SK-N-SH (cell line): ENCODE measurements around the gene UBE2D3. TPM values are rescaled to one million over a fixed set of nuclear protein-coding genes. Genes with fewer than 3 reads are reported as not detected.

Experiments used
- ELF1 ChIP-seq: IDR thresholded peaks from 2 replicates; pipeline ENCODE4 v1.4.0; 2012
- EP300 ChIP-seq, 2 experiments: IDR thresholded peaks; 2 replicates each; pipeline versions ENCODE4 v1.4.0 to v1.6.1; 2012; ENCODE audit warnings: borderline replicate concordance in 1 of 2, low read depth in 1 of 2, low read length in 1 of 2
- EZH2phosphoT487 ChIP-seq: fragments of 200-600 bp; sonication (generic); IDR thresholded peaks from 2 replicates; pipeline ENCODE4 v1.6.1; 2017; ENCODE audit warnings: low read depth, mixed run types, mild to moderate bottlenecking, antibody characterized with exemption, moderate library complexity, borderline replicate concordance
- FOXJ3 ChIP-seq: sonication (generic); formaldehyde crosslinking; IDR thresholded peaks from 2 replicates; pipeline ENCODE4 v1.5.1; 2020; ENCODE audit warnings: mild to moderate bottlenecking, missing genetic modification reagents
- FOXM1 ChIP-seq: IDR thresholded peaks from 2 replicates; pipeline ENCODE4 v1.4.0; 2012; ENCODE audit warnings: low read depth, mild to moderate bottlenecking
- GATA2 ChIP-seq: sonication (generic); formaldehyde crosslinking; IDR thresholded peaks from 2 replicates; pipeline ENCODE4 v1.5.0; 2020; ENCODE audit warnings: mild to moderate bottlenecking, missing genetic modification reagents
- JUND ChIP-seq: IDR thresholded peaks from 2 replicates; pipeline ENCODE4 v1.4.0; 2012
- MXI1 ChIP-seq: IDR thresholded peaks from 2 replicates; pipeline ENCODE4 v1.6.1; 2012; ENCODE audit warnings: mild to moderate bottlenecking, low read depth, low read length, improper control_type of control experiment
- NFIC ChIP-seq: IDR thresholded peaks from 2 replicates; pipeline ENCODE4 v1.4.0; 2012; ENCODE audit warnings: borderline replicate concordance
- NRF1 ChIP-seq: IDR thresholded peaks from 2 replicates; pipeline ENCODE4 v1.6.1; 2012; ENCODE audit warnings: low read depth, mild to moderate bottlenecking, low read length
- POLR2AphosphoS5 ChIP-seq: IDR thresholded peaks from 2 replicates; pipeline ENCODE4 v1.6.1; 2012; ENCODE audit warnings: low read depth, low read length
- RFX5 ChIP-seq: IDR thresholded peaks from 2 replicates; pipeline ENCODE4 v1.6.1; 2012; ENCODE audit warnings: mild to moderate bottlenecking, improper control_type of control experiment, low read length
- RXRA ChIP-seq: IDR thresholded peaks from 2 replicates; pipeline ENCODE4 v1.4.0; 2012; ENCODE audit warnings: low read depth, mild to moderate bottlenecking, borderline replicate concordance
- SMC3 ChIP-seq: IDR thresholded peaks from 2 replicates; pipeline ENCODE4 v1.6.1; 2012; ENCODE audit warnings: low read depth, low read length, improper control_type of control experiment
- TAF1 ChIP-seq: IDR thresholded peaks from 2 replicates; pipeline ENCODE4 v1.6.1; 2012; ENCODE audit warnings: low read depth, mild to moderate bottlenecking, low read length, moderate library complexity, borderline replicate concordance
- TEAD4 ChIP-seq: IDR thresholded peaks from 2 replicates; pipeline ENCODE4 v1.4.0; 2012; ENCODE audit warnings: mild to moderate bottlenecking, borderline replicate concordance; ENCODE audit not compliant: insufficient read depth
- YY1 ChIP-seq: IDR thresholded peaks from 2 replicates; pipeline ENCODE4 v1.4.0; 2012; ENCODE audit warnings: low read depth, mild to moderate bottlenecking
- polyA plus RNA-seq, 3 experiments: library from polyadenylated mRNA; depleted of rRNA; stranded (reverse); fragments of >200 nt; gene quantifications; 2 replicates each; pipeline ENCODE4 v1.2.3, GENCODE V29; 2012
- TF ChIP-seq, protein P1 (sequence below): fragments of 150-350 bp; IDR thresholded peaks from 2 replicates; pipeline ENCODE4 v1.6.1; 2016; ENCODE audit warnings: mild to moderate bottlenecking, low read depth, low read length
- TF ChIP-seq, protein P2 (sequence below): IDR thresholded peaks from 2 replicates; pipeline ENCODE4; 2012
- TF ChIP-seq, protein P3 (sequence below): IDR thresholded peaks from 2 replicates; pipeline ENCODE4 v1.6.1; 2012; ENCODE audit warnings: mild to moderate bottlenecking, low read depth, low read length, moderate library complexity
- TF ChIP-seq, protein P4 (sequence below): fragments of 150-350 bp; IDR thresholded peaks from 2 replicates; pipeline ENCODE4 v1.6.1; 2017; ENCODE audit warnings: antibody characterized with exemption, low read length, low read depth, borderline replicate concordance
- TF ChIP-seq, protein P5 (sequence below): IDR thresholded peaks from 2 replicates; pipeline ENCODE4 v1.4.0; 2012; ENCODE audit warnings: low read depth, borderline replicate concordance

UBE2D3 gene
- polyA plus RNA-seq, 1 of the 3 experiments (the other 2 are of a cell fraction): 216 TPM

DNA sequence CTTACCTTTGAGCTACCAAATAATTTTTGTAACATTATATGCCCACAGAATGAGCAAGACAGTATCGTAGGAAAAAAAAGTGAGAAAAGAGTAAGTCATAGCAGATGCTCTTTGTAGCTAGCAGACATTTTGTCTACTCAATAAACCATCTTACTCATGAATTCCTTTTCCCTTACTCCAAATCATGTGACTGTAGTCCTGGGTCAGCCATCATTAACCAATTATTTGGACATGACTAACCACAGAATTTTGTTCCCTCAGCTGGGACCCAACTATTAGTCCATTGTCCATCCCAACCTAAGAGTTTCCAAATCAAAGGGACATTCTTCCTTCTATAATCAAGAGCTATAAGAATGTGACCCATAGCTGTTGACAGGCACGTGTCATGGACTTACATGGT is 11.4 kb downstream of the UBE2D3 start (continued):
- TF ChIP-seq, protein P1, sequence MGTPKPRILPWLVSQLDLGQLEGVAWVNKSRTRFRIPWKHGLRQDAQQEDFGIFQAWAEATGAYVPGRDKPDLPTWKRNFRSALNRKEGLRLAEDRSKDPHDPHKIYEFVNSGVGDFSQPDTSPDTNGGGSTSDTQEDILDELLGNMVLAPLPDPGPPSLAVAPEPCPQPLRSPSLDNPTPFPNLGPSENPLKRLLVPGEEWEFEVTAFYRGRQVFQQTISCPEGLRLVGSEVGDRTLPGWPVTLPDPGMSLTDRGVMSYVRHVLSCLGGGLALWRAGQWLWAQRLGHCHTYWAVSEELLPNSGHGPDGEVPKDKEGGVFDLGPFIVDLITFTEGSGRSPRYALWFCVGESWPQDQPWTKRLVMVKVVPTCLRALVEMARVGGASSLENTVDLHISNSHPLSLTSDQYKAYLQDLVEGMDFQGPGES: no peak
- TF ChIP-seq, protein P2, sequence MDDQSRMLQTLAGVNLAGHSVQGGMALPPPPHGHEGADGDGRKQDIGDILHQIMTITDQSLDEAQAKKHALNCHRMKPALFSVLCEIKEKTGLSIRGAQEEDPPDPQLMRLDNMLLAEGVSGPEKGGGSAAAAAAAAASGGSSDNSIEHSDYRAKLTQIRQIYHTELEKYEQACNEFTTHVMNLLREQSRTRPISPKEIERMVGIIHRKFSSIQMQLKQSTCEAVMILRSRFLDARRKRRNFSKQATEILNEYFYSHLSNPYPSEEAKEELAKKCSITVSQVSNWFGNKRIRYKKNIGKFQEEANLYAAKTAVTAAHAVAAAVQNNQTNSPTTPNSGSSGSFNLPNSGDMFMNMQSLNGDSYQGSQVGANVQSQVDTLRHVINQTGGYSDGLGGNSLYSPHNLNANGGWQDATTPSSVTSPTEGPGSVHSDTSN: peak; percentile 63
- TF ChIP-seq, protein P3, sequence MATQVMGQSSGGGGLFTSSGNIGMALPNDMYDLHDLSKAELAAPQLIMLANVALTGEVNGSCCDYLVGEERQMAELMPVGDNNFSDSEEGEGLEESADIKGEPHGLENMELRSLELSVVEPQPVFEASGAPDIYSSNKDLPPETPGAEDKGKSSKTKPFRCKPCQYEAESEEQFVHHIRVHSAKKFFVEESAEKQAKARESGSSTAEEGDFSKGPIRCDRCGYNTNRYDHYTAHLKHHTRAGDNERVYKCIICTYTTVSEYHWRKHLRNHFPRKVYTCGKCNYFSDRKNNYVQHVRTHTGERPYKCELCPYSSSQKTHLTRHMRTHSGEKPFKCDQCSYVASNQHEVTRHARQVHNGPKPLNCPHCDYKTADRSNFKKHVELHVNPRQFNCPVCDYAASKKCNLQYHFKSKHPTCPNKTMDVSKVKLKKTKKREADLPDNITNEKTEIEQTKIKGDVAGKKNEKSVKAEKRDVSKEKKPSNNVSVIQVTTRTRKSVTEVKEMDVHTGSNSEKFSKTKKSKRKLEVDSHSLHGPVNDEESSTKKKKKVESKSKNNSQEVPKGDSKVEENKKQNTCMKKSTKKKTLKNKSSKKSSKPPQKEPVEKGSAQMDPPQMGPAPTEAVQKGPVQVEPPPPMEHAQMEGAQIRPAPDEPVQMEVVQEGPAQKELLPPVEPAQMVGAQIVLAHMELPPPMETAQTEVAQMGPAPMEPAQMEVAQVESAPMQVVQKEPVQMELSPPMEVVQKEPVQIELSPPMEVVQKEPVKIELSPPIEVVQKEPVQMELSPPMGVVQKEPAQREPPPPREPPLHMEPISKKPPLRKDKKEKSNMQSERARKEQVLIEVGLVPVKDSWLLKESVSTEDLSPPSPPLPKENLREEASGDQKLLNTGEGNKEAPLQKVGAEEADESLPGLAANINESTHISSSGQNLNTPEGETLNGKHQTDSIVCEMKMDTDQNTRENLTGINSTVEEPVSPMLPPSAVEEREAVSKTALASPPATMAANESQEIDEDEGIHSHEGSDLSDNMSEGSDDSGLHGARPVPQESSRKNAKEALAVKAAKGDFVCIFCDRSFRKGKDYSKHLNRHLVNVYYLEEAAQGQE: no peak
- TF ChIP-seq EZH2phosphoT487 (no peak), GATA2 (CRISPR knock-in tag) (no peak), MXI1 (no peak), RFX5 (no peak), ELF1 (no peak), TEAD4 (no peak), YY1 (peak; percentile 81; the same call in 1 of the 2 replicates), NFIC (no peak), EP300 (IDR thresholded peaks at IDR 0.05; ENCODE audit: borderline replicate concordance in 1 of 2, low read depth in 1 of 2, low read length in 1 of 2) (peak in 1 of 2 experiments; percentile 65; a peak in 1 of 4 replicates), FOXJ3 (CRISPR knock-in tag) (no peak), TAF1 (no peak), RXRA (no peak), POLR2AphosphoS5 (peak; percentile 31; the same call in 1 of the 2 replicates), JUND (peak; percentile 72), NRF1 (no peak), FOXM1 (no peak), SMC3 (no peak)
- TF ChIP-seq, protein P4, sequence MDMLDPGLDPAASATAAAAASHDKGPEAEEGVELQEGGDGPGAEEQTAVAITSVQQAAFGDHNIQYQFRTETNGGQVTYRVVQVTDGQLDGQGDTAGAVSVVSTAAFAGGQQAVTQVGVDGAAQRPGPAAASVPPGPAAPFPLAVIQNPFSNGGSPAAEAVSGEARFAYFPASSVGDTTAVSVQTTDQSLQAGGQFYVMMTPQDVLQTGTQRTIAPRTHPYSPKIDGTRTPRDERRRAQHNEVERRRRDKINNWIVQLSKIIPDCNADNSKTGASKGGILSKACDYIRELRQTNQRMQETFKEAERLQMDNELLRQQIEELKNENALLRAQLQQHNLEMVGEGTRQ: no peak
- TF ChIP-seq, protein P5, sequence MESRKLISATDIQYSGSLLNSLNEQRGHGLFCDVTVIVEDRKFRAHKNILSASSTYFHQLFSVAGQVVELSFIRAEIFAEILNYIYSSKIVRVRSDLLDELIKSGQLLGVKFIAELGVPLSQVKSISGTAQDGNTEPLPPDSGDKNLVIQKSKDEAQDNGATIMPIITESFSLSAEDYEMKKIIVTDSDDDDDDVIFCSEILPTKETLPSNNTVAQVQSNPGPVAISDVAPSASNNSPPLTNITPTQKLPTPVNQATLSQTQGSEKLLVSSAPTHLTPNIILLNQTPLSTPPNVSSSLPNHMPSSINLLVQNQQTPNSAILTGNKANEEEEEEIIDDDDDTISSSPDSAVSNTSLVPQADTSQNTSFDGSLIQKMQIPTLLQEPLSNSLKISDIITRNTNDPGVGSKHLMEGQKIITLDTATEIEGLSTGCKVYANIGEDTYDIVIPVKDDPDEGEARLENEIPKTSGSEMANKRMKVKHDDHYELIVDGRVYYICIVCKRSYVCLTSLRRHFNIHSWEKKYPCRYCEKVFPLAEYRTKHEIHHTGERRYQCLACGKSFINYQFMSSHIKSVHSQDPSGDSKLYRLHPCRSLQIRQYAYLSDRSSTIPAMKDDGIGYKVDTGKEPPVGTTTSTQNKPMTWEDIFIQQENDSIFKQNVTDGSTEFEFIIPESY: no peak
- TF ChIP-seq, all 33 proteins: peak for 9
